HG03520 (cell line): ENCODE measurements around the gene MELK.
"Not testable (repeated sequence)": the region's sequence is repeated elsewhere in the genome, so short reads cannot be mapped to it uniquely, and the experiment has no call there.

ENCODE experiments used
- ATAC-seq: cut with Tn5 transposase; IDR thresholded peaks from one replicate; pipeline ENCODE4 v1.9.1; 2021; ENCODE audit warnings: mild to moderate bottlenecking, moderate library complexity; ENCODE audit not compliant: unreplicated experiment

Gene MELK

GRCh38 chr9:36572515-36573418 is at the start of gene MELK:
MELK (plus strand) TSS chr9:36572895; CDS start chr9:36581682, 8,787 bp downstream.
- ATAC-seq: peak; percentile 70

GRCh38 chr9:36530224-36530623 is 42.5 kb upstream of the MELK start:
- no peak for ATAC-seq

GRCh38 chr9:36532353-36532752 is 40.3 kb upstream of the MELK start:
- no peak for ATAC-seq

GRCh38 chr9:36533726-36534125 is 39.0 kb upstream of the MELK start:
- ATAC-seq: not testable (repeated sequence)

- no peak for ATAC-seq
These were observed 37.6 kb upstream of the MELK start for GRCh38 chr9:36535107-36535506.

GRCh38 chr9:36537861-36538260 is 34.8 kb upstream of the MELK start:
- ATAC-seq: no peak

GRCh38 chr9:36542355-36542754 is 30.3 kb upstream of the MELK start:
- no peak for ATAC-seq

- no peak for ATAC-seq
These were observed 28.8 kb upstream of the MELK start for GRCh38 chr9:36543916-36544315.

GRCh38 chr9:36547598-36547997 is 25.1 kb upstream of the MELK start:
- no peak for ATAC-seq

- no peak for ATAC-seq
These were observed 24.2 kb upstream of the MELK start for GRCh38 chr9:36548454-36548853.

GRCh38 chr9:36550135-36550534 is 22.6 kb upstream of the MELK start:
- ATAC-seq: no peak

GRCh38 chr9:36550631-36551098 is 22.0 kb upstream of the MELK start:
- not testable (repeated sequence) for ATAC-seq

GRCh38 chr9:36551129-36551528 is 21.6 kb upstream of the MELK start:
- ATAC-seq: no peak

- no peak for ATAC-seq
These were observed 20.8 kb upstream of the MELK start for GRCh38 chr9:36551910-36552309.

- no peak for ATAC-seq
These were observed 13.5 kb upstream of the MELK start for GRCh38 chr9:36559036-36559695.

GRCh38 chr9:36560771-36561170 is 11.9 kb upstream of the MELK start:
- ATAC-seq: no peak

GRCh38 chr9:36562801-36563200 is 9.9 kb upstream of the MELK start:
- ATAC-seq: not testable (repeated sequence)

- no peak for ATAC-seq
These were observed 5.9 kb upstream of the MELK start for GRCh38 chr9:36566813-36567221.

GRCh38 chr9:36568681-36569080 is 4.0 kb upstream of the MELK start:
- ATAC-seq: not testable (repeated sequence)

GRCh38 chr9:36571333-36571732 is 1.4 kb upstream of the MELK start:
- no peak for ATAC-seq

GRCh38 chr9:36574045-36574444 is 1.4 kb downstream of the MELK start:
- not testable (repeated sequence) for ATAC-seq

GRCh38 chr9:36575411-36575882 is 2.8 kb downstream of the MELK start:
- ATAC-seq: no peak
